ENCODE measurements around the gene RNF220. TPM values are rescaled to one million over a fixed set of nuclear protein-coding genes. Genes with fewer than 3 reads are reported as not detected.
A peak's percentile ranks its signal among the peaks of the same experiment; 100 is the strongest.

Gene RNF220
- total and polyA plus RNA-seq, 2 experiments from 2014 or later, result 77.2 to 117 TPM

GRCh38 chr1:44543786-44544185 lies 138.7 kb downstream of the RNF220 start:
- Histone ChIP-seq H3K27ac (no peak overlapping the region), H3K4me2 (no peak overlapping the region), H3K79me2 (no peaks in the 10 kb centered on the region), H3K27me3 (peaks cover 7% of the 10 kb centered on the region), H3K9me2 (replicated peaks; ENCODE audit: insufficient read depth) (no peaks in the 10 kb centered on the region), H3K4me3 (no peak overlapping the region), H3K36me3 (replicated peaks; ENCODE audit: insufficient read depth, low read depth) (no peaks in the 10 kb centered on the region), H3K4me1 (ENCODE audit: insufficient read depth) (peaks cover 18% of the 10 kb centered on the region), H4K20me1 (ENCODE audit: insufficient read depth, poor library complexity, severe bottlenecking) (no peaks in the 10 kb centered on the region), H2AFZ (no peak overlapping the region), H3K9me3 (ENCODE audit: low read depth) (no peaks in the 10 kb centered on the region)
- no peak for TF ChIP-seq CTCF (IDR thresholded peaks at IDR 0.05; ENCODE audit: poor library complexity)
- no peak for TF ChIP-seq EZH2phosphoT487 (IDR thresholded peaks at IDR 0.05; ENCODE audit: low read depth, severe bottlenecking, unreplicated experiment)
- no peak for TF ChIP-seq EZH2 (IDR thresholded peaks at IDR 0.05; ENCODE audit: borderline replicate concordance)
- DNase-seq (ENCODE audit: low spot score), result no peak
- 48% methylated on average over 7 of the region's 7 CpGs for WGBS (ENCODE audit: low lambda C conversion rate, missing lambda C conversion rate)

GRCh38 chr1:44544960-44545359 lies 139.9 kb downstream of the RNF220 start:
- Histone ChIP-seq H3K4me1 (ENCODE audit: insufficient read depth) (peaks cover 18% of the 10 kb centered on the region), H3K27ac (no peak overlapping the region), H3K79me2 (no peaks in the 10 kb centered on the region), H2AFZ (no peak overlapping the region), H4K20me1 (ENCODE audit: insufficient read depth, poor library complexity, severe bottlenecking) (no peaks in the 10 kb centered on the region), H3K9me2 (replicated peaks; ENCODE audit: insufficient read depth) (no peaks in the 10 kb centered on the region), H3K4me3 (no peak overlapping the region), H3K27me3 (peaks cover 7% of the 10 kb centered on the region), H3K4me2 (no peak overlapping the region), H3K36me3 (replicated peaks; ENCODE audit: insufficient read depth, low read depth) (no peaks in the 10 kb centered on the region), H3K9me3 (ENCODE audit: low read depth) (no peaks in the 10 kb centered on the region)
- TF ChIP-seq EZH2 (IDR thresholded peaks at IDR 0.05; ENCODE audit: borderline replicate concordance), result no peak
- 87% methylated on average over 9 of the region's 9 CpGs for WGBS (ENCODE audit: low lambda C conversion rate, missing lambda C conversion rate)
- no peak for DNase-seq (ENCODE audit: low spot score)

- DNase-seq (ENCODE audit: low spot score), result peak; percentile 51
- no peak overlapping the region for H2AFZ ChIP-seq
- TF ChIP-seq EZH2 (IDR thresholded peaks at IDR 0.05; ENCODE audit: borderline replicate concordance) (no peak), EZH2phosphoT487 (IDR thresholded peaks at IDR 0.05; ENCODE audit: low read depth, severe bottlenecking, unreplicated experiment) (no peak), CTCF (IDR thresholded peaks at IDR 0.05; ENCODE audit: poor library complexity) (no peak)
- no peaks in the 10 kb centered on the region for H4K20me1 ChIP-seq (ENCODE audit: insufficient read depth, poor library complexity, severe bottlenecking)
- 48% methylated on average over 6 of the region's 6 CpGs for WGBS (ENCODE audit: low lambda C conversion rate, missing lambda C conversion rate)
- H3K36me3 ChIP-seq (replicated peaks; ENCODE audit: insufficient read depth, low read depth), result no peaks in the 10 kb centered on the region
- peaks cover 18% of the 10 kb centered on the region for H3K4me1 ChIP-seq (ENCODE audit: insufficient read depth)
- peak overlapping the region; percentile 38 for H3K27ac ChIP-seq
- peaks cover 7% of the 10 kb centered on the region for H3K27me3 ChIP-seq
- peak overlapping the region; percentile 36 for H3K4me2 ChIP-seq
- H3K9me3 ChIP-seq (ENCODE audit: low read depth), result no peaks in the 10 kb centered on the region
- H3K9me2 ChIP-seq (replicated peaks; ENCODE audit: insufficient read depth), result no peaks in the 10 kb centered on the region
- H3K79me2 ChIP-seq, result no peaks in the 10 kb centered on the region
- no peak overlapping the region for H3K4me3 ChIP-seq
Measured at GRCh38 chr1:44545961-44546360, 140.9 kb downstream of the RNF220 start.

- Histone ChIP-seq H3K79me2 (no peaks in the 10 kb centered on the region), H3K4me2 (peak overlapping the region; percentile 36), H3K9me2 (replicated peaks; ENCODE audit: insufficient read depth) (no peaks in the 10 kb centered on the region), H3K9me3 (ENCODE audit: low read depth) (no peaks in the 10 kb centered on the region), H3K36me3 (replicated peaks; ENCODE audit: insufficient read depth, low read depth) (no peaks in the 10 kb centered on the region), H3K27ac (peak overlapping the region; percentile 38), H4K20me1 (ENCODE audit: insufficient read depth, poor library complexity, severe bottlenecking) (no peaks in the 10 kb centered on the region), H2AFZ (no peak overlapping the region), H3K27me3 (peaks cover 7% of the 10 kb centered on the region), H3K4me3 (no peak overlapping the region), H3K4me1 (ENCODE audit: insufficient read depth) (peaks cover 18% of the 10 kb centered on the region)
- TF ChIP-seq CTCF (IDR thresholded peaks at IDR 0.05; ENCODE audit: poor library complexity), result no peak
- no peak for TF ChIP-seq EZH2phosphoT487 (IDR thresholded peaks at IDR 0.05; ENCODE audit: low read depth, severe bottlenecking, unreplicated experiment)
- TF ChIP-seq EZH2 (IDR thresholded peaks at IDR 0.05; ENCODE audit: borderline replicate concordance), result no peak
- 58% methylated on average over 10 of the region's 10 CpGs for WGBS (ENCODE audit: low lambda C conversion rate, missing lambda C conversion rate)
- DNase-seq (ENCODE audit: low spot score), result peak; percentile 27
Measured at GRCh38 chr1:44546403-44547053, 141.5 kb downstream of the RNF220 start.
